Suprapubic skin (tissue), 3 donors: ENCODE results near the gene TMEM150C.

Experiments used
- POLR2AphosphoS5 ChIP-seq, 3 donors: sonication (generic); formaldehyde crosslinking; IDR thresholded peaks; one replicate each; pipeline ENCODE4 v1.6.1; 2017; ENCODE audit warnings: antibody characterized with exemption in 3 of 3
- TF ChIP-seq, protein P1 (sequence below), 2 donors: fragments of 200-600 bp in 1 of 2; fragments of 450-650 bp in 1 of 2; sonication (generic) in 1 of 2; IDR thresholded peaks; one replicate each; pipeline ENCODE4 v1.5.1; 2016 to 2019; ENCODE audit warnings: antibody characterized with exemption in 2 of 2, mild to moderate bottlenecking in 1 of 2, moderate library complexity in 1 of 2

DNA sequence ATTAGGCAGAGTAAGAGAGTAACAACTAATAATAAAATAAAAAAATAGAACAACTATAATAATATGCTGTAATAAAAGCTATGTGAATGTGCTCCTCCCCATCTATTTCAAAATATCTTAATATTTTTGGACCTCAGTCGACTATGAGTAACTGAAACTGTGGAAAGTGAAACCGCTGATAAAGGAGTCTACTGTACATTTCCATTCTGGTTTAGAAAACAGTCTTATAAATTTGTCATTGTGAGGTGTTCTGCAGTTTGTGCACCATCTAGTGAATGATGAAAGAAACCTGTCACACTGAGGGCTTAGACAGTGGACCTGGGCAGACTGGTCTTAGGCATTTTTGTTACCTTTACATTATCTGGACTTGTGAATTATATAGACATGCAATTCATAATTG, 42.0 kb downstream of the TMEM150C start:
- TF ChIP-seq, protein P1, sequence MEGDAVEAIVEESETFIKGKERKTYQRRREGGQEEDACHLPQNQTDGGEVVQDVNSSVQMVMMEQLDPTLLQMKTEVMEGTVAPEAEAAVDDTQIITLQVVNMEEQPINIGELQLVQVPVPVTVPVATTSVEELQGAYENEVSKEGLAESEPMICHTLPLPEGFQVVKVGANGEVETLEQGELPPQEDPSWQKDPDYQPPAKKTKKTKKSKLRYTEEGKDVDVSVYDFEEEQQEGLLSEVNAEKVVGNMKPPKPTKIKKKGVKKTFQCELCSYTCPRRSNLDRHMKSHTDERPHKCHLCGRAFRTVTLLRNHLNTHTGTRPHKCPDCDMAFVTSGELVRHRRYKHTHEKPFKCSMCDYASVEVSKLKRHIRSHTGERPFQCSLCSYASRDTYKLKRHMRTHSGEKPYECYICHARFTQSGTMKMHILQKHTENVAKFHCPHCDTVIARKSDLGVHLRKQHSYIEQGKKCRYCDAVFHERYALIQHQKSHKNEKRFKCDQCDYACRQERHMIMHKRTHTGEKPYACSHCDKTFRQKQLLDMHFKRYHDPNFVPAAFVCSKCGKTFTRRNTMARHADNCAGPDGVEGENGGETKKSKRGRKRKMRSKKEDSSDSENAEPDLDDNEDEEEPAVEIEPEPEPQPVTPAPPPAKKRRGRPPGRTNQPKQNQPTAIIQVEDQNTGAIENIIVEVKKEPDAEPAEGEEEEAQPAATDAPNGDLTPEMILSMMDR (IDR thresholded peaks at IDR 0.05), result no peak
- TF ChIP-seq POLR2AphosphoS5 (IDR thresholded peaks at IDR 0.05), result no peak
